HG03439 (cell line): ENCODE results near the gene NME1.
A peak's percentile ranks its signal among the peaks of the same experiment; 100 is the strongest.
"Not testable (repeated sequence)": the region's sequence is repeated elsewhere in the genome, so short reads cannot be mapped to it uniquely, and the experiment has no call there.

Source experiments
- ATAC-seq: cut with Tn5 transposase; IDR thresholded peaks from one replicate; pipeline ENCODE4 v1.9.1; 2021; ENCODE audit warnings: mild to moderate bottlenecking, moderate library complexity; ENCODE audit not compliant: unreplicated experiment

The NME1 gene

DNA sequence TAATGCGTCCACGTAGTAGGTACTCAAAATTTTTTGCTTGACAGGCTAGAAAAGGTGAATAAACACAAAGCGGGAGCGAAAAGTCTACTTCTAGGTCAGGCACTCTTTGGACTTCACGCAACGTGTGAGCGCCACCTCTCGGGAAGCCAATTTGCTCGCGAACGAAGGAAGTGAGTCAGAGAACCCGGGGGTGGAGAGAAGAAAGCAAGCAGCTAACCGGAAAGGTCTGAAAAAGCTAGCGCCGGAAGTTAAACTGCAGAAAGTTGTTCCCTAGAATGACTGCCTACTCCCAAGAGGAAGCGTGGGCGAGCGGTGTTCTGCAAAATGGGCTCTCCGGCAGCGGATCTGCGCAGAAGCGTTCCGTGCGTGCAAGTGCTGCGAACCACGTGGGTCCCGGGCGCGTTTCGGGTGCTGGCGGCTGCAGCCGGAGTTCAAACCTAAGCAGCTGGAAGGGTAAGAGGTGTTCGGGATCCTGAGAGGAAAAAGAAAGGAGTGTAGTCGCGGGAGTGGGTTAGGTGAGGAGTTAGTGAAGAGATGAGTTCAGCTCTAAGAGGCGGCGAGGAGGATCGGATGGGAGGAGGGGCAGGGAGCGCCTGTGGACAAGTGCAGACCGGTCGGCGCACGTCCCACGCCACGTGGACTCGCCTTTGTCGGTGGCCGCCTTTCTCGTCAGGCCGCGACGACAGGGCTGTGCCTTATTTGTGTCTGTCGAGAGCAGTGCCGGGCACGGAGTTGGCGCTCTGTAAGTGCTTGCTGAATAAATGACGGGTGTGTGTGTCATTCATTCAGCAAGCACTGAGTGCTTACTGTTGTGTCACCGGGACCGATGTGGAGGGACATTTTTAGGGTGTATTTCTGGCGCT lies at the start of gene NME1:
Gene NME1, plus strand, starts transcription at position 350 of the 863 bp plus-strand sequence. CDS start 2,096 bp downstream, outside the sequence.
- peak; percentile 93 for ATAC-seq

DNA sequence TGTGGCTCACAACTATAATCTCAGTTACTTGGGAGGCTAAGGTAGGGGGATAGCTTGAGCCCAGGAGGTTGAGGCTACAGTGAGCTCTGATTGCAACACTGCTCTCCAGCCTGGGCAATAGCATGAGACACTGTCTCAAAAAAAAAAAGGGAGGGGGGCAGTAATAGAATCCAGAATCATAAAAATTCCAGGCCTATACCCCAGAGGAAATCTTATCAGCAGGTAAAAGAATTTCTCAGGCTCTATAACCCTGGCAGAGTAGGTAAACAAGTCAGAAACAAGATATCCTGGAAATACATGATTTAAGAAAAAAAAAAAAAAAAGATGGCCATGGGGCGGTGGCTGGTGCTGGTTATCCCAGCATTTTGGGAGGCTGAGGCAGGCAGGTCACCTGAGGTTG lies 45.6 kb upstream of the NME1 start:
- no peak for ATAC-seq

DNA sequence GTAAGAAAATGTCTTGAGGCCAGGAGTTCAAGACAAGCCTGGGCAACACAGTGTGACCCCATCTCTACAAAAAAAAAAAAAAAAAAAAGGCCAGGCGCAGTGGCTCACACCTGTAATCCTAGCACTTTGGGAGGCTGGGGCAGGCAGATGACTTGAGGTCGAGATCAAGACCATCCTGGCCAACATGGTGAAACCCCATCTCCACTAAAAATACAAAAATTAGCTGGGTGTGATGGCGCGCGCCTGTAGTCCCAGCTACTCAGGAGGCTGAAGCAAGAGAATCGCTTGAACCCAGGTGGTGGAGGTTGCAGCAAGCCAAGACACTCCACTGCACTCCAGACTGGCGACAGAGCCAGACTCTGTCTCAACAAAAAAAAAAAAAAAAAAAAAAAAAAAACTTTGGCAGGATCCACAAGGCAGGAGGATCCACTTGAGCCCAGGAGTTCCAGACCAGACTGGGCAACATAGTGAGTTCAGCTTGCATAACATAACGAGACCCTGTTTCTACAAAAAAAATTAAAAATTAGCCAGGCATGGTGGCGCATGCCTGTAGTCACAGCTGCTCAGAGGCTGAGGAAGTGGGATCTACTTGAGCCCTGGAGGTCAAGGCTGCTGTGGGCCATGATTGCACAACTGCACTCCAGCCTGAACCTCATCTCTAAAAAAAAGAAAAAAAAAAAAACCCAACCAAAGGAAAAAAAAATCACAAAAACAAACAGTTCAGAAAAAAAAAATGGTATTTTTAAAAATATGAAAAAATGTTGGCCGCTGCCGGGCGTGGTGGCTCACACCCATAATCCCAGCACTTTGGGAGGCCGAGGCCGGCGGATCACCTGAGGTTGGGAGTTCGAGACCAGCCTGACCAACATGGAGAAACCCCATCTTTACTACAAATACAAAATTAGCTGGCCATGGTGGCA lies 40.8 kb upstream of the NME1 start:
- ATAC-seq: not testable (repeated sequence)

DNA sequence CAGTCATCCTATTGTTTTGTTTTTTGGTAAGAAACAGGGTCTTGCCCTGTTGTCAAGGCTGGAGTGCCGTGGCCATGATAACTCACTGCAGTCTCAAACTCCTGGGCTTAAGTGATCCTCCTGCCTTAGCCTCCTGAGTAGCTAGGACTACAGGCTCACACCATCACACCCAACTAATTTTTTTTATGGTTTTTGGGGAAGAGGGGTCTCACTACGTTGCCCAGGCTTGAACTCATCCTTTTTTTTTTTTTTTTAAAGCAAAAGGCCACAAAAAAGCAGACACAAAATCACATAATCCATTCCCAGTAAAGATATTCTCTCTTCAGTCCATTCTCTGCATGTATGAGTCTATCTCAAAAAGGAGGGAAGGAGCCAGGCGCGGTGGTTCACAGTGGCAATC lies 38.2 kb upstream of the NME1 start:
- no peak for ATAC-seq

DNA sequence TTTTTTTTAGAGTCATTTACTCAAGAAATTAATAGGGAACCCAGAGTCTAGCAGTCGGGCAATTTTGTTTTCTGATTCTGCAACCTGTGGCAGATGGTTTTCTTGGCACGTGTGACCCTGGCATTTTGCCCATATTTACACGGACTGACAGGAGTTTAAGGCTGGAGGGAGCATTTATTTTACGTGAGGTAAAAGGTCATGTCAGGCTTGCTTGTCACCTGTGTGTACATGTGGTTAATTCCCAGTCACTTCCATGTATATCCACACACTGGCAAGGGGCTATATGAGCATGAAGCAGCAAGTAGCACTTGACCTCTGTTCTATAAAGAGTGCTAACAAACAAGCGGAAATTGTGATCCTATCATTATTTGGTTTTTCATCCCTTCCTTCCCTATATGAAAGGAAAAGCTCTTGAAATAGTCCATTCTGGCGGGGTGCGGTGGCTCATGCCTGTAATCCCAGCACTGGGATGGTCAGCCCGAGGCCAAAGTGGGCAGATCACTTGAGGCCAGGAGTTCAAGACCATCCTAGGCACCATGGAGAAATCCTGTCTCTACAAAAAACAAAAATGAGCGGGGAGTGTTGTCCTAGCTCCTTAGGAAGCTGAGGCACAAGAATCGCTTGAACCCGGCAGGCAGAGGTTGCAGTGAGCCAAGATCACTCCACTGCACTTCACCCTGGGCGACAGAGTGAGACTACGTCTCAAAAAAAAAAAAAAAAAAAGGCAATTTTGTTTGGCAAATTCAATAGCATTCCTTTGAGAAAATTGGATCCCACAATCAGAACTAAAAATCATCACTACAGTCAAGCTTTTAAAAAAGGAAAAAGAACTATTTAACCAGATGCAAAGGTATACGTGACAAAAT lies 34.8 kb upstream of the NME1 start:
- ATAC-seq: no peak

DNA sequence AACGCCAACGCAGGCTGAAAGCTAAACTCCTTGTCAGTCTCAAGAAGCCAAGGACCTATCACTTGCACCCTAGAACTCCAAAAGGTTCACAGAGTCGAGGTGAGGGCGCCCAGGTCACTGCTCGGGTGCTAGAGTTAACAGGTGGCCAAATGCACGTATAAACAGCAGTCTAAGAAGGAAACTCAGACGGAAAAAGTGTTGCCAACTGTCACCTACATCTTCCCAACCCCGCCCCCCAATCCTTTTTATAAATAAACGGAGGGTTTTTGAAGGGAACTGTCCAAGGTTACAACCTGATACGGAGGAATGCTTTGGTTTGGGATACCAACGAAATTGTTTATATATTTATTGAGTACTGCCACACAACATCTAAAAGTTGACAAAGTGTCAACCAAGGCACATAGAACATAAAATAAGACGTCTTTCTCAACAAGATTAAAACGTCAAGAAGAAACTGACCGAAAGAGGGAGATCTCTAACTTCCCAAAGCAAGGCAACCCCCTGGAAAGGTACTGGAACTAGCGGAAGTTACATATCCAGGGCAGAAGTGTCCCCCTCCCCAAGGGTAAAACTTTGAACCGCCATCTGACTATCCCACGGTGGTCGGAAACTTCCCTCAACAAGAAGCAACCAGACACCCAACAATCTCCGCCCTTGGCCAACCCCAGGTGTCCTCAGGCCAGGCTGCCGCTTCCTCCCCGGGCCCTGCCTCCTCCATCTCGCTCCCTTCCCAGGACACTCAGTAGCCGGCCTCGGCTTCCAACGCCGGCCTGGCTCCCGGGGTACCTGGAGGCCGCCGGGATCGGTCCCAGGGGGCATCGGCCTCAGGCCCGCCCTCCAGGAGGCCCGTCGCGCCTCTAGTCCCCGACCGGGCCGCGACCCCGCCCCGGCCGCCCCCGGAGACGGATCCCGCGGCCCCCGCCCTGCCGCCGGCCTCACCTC lies 33.7 kb upstream of the NME1 start:
- ATAC-seq: peak; percentile 21

DNA sequence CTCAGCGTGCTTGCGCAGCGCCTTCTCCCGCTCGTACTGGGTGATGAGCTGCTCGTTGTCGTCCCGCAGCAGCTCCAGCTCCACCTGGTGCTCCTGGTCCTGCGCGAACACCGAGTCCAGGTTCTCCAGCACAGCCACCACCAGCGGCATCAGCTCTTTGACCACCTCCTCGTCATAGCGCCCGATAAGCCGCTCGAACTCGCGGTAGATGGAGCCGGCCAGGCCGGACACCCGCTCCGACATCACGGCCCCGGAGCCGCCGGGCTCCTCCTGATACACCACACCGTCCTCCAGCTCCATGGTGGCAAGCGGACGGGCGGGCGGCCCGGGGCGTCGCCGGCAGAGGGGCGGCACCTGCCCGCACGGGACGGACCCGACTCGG lies 33.0 kb upstream of the NME1 start:
- ATAC-seq: peak; percentile 29

DNA sequence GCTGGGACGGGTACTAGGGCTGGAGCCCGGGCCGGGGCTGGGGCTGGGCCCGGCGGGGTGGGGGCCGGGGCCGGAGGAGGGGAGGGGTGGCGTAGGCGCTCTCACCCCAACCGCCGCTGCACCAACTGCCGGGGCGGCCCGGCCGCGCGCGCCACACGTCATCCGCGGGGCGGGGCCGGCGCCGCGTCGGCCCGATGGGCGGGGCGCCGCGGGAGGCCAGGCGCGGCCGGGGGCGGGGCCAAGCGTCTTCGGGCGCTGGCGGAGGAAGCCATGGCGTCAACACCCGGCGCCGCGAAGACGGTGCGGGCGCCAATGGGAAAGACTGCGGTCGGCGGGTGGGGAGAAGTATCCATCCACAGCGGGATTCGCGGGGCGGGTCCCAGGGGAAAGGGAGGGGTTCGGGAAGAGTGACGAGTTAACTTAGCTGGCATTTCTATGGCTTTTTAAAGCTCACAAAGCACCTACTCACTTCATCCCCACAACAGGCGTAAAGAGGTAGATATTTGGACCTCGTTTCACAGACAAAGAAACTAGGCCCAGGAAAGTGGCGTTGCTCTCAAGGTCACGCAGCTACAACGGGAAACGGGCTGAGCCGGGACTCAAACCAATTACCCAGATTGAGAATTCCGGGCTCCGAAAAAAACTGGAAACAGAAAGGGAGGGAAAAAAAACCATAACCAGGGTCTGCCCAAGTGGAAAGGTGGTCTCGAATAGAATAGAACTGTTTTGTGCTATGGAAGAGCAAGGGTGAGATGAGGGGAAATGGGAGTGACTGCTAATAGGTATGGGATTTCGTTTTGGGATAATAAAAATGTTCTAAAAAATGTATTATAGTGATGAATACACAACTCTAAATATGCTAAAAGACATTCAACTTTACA lies 32.4 kb upstream of the NME1 start, which contains the start of gene SPAG9:
Gene SPAG9, minus strand, starts transcription at position 130 of the 881 bp plus-strand sequence. CDS start 212 bp downstream, outside the sequence.
- peak; percentile 70 for ATAC-seq

DNA sequence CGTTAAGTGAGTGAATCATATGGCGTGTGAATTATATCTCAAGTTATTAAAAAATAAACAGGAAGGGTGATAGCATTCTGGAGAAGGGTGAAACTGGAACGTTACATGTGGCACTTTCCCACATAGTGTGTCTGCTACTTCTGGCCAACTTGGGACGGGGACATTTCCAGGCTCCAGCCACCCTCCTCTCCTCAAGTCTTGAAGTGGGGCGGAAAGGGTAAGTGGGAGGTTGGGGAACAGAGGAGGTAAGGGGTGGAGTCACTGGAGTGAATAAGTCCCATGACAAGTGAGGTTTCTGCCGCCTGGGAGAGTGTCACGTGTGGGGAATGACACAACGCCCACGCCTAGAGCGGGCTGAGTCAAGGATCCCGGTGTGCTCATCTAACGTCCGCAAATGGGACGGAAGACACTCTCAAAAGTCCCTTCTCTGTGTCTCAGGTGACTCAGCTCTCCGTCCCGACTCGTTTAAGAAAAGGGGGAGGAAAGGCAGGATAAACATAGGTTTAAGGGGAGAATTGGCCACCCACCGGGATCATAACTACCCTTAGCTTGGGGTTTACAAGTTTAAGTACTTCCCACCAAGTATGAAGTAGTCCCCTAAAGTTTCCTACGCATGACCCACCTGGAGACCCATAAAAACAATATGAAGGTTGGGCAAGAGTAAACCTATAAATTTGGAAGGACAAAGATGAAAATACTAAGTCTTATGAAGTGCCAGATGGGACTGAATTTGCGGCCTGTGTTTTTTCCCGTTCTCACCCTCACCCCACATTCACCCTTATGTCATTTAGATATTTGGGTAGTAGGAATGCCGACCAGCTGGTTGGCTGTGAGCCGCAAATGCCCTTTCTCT lies 31.5 kb upstream of the NME1 start:
- ATAC-seq: peak; percentile 30

DNA sequence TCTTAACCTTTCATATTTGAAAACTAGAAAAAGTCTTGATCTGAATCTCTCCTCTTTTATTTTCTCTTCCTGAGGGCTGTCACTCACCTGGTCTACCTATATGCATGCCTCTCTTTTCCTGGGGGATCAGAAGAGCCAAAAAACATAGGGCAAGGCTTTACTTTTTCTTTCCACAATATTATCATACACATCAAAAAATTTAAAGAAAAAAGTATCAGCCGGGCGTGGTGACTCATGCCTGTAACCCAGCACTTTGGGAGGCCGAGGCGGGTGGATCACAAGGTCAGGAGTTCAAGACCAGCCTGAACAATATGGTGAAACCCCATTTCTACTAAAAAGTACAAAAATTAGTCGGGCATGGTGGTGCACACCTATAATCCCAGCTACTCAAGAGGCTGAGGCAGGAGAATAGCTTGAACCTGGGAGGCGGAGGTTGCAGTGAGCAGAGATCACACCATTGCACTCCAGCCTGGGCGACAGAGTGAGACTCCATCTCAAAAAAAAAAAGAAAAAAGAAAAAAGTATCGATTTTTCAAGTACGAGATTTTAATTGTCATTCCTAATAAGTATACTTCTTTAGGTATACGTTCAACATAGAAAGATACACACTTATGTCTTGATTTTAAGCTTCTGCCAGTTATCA lies 30.8 kb upstream of the NME1 start:
- ATAC-seq: not testable (repeated sequence)

DNA sequence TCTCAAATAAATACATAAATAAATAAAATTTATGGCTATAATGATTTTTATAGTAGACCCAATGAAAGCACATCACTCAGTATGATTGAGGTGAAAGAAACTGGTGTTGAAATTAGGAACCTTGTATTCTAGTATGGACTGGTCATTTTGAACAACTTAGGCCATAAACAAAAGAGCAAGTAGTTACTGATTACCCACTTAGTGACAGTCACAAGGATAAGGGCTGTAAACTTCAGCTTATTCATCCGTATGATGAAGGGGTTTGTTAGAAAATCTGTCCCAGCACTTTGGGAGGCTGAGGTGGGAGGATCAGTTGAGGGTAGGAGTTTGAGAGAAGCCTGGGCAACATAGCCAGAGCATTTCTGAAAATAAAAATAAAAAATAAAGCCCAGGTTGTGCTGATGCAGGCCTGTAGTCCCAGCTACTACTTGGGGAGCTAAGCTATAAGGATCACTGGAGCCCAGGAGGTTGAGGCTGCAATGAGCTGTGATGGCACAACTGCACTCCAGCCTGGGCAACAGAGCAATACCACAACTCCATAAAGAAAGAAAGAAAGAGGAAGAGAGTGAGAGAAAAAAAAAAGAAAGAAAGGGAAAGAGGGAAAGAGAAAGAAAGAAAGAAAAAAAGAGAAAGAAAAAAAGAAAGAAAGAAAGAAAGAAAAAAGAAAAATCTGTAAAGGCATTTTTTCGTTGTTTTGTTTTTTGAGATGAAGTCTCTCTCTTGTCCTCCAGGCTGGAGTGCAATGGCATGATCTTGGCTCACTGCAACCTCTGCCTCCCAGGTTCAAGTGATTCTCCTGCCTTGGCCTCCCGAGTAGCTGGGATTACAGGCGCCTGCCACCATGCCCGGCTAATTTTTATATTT lies 28.5 kb upstream of the NME1 start:
- no peak for ATAC-seq

DNA sequence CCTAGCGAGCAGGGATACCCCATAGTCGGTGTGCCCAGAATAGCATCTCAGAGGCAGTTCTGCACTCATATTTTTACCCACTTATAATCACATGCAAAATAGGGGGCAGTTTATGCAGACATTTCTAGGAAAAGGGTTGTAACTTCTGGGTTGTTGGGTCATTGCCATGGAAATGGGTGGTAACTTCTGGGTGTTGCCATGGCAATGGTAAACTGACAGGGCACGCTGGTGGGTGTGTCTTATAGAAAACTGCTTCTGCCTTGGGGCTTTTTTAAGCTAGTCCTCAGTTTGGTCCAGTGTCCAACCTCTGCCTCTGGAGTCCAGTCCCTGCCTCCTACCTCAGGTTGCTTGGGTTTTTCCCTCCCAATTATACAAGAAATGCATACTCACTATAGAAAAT lies 25.3 kb upstream of the NME1 start:
- no peak for ATAC-seq

DNA sequence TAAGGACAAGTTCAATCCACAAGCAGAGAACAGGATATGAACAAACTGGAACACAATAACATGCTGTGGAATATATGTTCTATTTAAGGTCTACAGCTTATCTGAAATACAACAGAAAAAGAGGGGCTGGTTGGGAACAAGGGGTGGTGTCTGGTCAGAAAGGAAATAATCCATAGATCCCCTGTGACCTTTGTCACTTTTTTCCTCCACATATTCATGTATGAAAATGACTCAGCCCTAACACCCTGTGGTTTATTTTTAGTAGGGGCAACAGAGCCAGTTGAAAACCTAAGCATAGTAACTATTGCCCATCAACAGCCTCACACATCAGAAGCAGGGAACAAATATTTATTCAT lies 20.4 kb upstream of the NME1 start:
- ATAC-seq: peak; percentile 49

DNA sequence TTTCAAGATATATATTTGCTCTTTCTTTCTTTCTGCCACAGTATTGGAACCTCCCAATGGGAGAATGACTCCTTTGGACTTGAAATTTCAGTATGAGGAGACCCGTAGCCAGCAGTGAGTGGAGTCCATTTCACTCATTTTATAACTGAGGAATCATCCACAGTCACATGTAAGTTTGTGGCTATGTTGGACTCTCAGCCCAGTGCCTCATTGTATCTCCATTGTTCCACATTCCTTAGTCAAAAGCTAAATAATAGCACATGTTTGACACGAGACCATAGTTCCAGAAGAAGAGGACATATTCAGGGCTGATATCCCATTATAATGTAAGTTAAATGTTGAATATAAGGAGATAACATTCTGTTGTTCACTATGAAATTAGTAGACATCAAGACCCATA lies 20.0 kb upstream of the NME1 start:
- no peak for ATAC-seq

DNA sequence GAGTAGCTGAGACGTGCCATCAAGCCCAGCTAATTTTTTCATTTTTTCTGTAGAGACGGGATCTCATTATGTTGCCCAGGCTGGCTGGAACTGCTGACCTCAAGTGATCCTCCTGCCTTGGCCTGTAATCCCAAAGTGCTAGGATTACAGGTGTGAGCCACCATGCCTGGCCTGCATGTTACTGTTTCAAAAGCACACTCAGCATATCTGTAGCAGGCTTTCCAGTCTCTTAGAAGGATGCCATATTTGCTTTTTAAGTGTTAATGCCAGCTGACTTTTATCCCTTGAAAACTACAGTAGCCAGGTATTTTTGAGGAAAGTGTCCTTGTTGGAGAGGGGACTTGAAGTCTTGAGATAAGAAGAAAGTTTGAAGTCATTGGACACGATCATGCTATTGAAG lies 17.4 kb upstream of the NME1 start:
- no peak for ATAC-seq

DNA sequence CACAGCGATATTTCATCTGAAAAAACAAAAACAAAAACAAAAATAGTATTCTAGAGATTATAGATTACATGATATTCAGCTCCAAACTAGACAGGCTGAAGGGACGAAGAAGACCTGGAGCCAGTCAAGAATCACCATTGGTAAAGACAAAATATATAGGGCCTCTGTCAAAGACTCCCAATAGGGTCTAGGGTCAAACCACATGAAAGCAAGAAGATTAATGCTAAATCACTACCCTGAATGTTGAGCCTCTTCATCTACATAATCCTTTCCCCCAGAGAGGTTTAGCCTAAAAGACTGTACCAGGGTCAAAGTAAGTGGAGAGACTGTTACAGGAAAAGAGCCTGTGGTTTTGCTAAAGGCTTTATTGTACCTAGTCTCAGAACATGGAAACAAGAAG lies 10.8 kb upstream of the NME1 start:
- no peak for ATAC-seq
